22Rv1 (cell line): ENCODE data around the gene OLFML2A.

ENCODE experiments used
- H3K27ac ChIP-seq: fragments of 450-650 bp; 2 replicates; pipeline ENCODE4 v1.5.1; 2017
- ZFX ChIP-seq: fragments of 450-650 bp; IDR thresholded peaks from 2 replicates; pipeline ENCODE4 v1.6.1; 2017; ENCODE audit warnings: antibody characterized with exemption, borderline replicate concordance
- TF ChIP-seq, protein P1 (sequence below): fragments of 450-650 bp; IDR thresholded peaks from 2 replicates; pipeline ENCODE4 v1.5.1; 2017; ENCODE audit warnings: mild to moderate bottlenecking

OLFML2A gene

DNA sequence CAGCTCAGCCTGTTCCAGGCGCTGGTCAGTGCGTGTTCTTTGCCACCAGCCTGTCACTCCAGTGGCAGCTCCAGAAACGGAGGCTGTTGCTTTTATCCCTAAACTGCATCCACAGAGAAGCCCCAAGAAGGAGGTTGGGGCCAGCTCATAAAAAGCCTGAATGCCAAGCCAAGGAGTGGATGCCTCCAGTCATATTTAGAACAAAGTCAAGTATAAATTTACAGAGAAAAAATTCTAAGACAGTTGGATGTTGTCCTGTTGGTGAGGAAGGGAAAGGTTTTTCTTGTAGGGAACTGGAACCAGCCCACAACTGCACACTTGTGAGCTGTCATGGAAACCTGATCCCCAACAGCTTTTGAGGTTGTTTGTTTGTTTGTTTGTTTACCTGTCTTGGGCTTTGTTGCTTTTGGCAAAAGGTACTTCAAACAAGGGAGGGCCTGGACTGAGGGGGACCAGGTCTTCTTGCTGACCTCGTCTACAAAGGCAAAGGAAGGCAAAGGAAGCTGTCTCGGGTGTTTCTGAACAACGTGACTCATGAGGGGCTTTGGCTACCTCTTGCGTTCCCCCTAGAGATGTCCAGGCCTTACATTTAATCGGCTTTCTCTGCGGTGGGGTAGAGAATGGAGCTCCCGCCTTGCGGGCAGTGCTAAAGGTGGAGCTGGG is 36.7 kb downstream of the OLFML2A start:
- no peak overlapping the region for H3K27ac ChIP-seq

DNA sequence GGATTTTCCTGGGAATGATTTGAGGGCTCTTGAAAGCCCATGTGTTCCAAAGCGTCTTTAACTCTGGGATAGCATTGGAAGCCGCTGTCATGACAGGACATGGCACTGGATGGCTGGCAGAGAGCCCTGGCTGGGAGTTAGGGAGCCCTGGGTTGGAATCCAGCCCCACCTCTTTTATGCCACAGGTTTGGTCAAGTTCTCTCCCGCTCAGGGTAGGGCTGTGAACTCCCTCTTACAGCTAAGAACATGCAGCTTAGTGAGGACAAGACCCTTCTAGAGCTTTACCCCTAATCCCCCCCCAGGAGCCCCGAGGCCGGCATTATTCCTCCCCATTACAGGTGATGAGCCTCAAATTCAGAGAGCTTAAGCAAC is 37.2 kb downstream of the OLFML2A start:
- H3K27ac ChIP-seq = no peak overlapping the region
- TF ChIP-seq, protein P1, sequence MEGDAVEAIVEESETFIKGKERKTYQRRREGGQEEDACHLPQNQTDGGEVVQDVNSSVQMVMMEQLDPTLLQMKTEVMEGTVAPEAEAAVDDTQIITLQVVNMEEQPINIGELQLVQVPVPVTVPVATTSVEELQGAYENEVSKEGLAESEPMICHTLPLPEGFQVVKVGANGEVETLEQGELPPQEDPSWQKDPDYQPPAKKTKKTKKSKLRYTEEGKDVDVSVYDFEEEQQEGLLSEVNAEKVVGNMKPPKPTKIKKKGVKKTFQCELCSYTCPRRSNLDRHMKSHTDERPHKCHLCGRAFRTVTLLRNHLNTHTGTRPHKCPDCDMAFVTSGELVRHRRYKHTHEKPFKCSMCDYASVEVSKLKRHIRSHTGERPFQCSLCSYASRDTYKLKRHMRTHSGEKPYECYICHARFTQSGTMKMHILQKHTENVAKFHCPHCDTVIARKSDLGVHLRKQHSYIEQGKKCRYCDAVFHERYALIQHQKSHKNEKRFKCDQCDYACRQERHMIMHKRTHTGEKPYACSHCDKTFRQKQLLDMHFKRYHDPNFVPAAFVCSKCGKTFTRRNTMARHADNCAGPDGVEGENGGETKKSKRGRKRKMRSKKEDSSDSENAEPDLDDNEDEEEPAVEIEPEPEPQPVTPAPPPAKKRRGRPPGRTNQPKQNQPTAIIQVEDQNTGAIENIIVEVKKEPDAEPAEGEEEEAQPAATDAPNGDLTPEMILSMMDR = no peak
- TF ChIP-seq ZFX = no peak

More for the DNA sequence above, 36.7 kb downstream of the OLFML2A start:
- TF ChIP-seq, protein P1 = no peak
- no peak for TF ChIP-seq ZFX

DNA sequence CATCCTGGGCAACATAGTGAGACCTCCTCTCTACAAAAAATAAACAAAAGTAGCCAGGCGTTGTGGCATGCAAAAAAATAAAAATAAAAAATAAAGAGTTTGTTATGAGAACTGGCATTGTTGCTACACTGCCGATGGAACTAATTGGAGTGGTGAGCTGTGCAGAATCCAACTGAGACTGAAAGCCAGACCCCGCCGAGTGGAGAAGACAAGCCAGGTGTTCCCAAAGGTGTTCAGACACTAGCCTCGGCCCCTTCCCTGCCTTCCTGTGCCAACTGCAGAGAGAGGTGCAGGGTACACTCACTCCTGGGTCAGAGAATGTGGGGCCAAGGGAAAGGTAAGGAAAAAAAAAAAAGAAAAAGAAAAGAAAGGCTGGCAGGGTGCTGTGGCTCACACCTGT is 38.7 kb downstream of the OLFML2A start:
- no peak overlapping the region for H3K27ac ChIP-seq
- no peak for TF ChIP-seq ZFX
- TF ChIP-seq, protein P1 = no peak

DNA sequence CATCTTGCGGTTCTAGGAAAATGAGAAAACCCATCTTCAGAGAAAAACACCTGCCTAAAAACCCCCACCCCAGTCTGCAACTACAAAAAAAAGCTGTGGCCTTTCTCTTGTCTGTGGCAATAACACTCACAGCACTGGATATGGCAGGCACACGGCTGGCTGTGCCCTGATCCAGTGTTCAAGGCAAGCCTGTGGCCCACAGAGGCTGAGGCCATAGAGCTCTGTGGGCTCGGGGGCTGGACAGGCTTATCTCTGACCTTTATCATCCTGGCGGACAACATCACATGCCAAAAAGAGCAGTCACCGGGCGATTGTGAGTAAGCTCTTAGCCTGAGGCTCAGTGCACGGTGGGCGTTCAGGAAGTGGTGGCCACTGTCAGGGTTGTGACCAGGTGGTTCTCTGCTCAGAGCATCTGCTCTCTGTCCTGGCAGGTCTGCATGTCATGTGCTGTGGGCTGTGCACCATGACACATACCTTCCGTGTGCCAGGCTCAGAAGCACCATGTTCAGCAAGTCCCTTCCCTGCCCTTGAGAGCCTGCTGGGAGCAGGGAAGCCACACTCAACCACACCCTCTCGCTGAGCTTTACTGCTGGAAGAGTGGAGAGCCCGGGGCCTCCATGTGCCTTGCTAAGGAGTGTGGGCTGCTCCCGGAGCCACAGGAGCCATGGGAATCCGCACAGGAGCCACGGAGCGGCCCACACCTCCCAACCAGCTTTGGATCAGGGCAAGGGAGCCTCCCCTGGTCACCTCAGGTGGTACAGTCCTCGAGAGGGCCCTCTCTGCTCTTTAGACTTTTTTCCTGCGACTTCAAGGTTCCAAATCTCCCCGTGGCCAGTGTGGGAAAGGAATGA is 41.7 kb downstream of the OLFML2A start:
- no peak overlapping the region for H3K27ac ChIP-seq
- no peak for TF ChIP-seq ZFX
- TF ChIP-seq, protein P1 = no peak

DNA sequence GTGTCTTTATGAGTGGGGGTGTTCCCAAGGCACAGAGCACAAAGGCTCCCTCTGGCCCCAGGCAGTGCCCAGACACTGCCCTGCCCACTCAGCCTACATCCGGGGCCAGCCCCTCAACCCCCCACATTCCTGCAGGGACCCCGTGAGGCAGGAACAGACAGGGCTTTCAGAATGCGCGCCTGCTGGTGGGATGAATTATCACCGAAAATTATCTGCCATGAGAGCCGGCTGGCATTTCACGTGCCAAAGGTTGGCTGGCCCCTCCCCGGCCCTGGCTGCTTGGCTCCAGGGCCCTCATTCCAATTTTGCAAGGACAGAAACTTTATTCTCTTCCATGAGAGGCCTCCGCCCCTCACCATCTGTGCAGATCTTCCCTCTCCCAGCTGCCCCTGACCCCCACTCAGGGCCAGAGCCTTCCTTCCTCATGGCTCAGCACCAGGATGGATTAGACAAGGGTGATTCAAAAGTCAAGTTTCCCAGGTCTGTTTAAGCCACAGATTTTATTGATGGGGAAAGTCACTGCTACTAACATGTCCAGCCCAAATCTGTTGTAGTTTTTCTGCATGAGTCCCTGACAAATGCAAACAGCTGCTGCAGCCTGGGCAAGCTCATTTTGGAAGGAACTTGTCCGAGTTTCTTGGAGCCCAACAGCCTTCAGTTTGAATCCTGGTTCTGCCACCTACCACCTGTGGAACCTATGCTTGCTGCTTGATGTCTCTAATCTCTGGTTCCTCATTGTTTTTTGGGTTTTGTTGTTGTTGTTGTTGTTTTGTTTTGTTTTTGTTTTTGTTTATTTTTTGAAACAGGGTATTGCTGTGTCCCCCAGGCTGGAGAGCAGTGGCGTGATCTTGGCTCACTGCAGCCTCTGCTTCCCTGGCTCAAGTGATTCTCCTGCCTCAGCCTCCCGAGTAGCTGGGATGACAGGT is 44.0 kb downstream of the OLFML2A start:
- H3K27ac ChIP-seq = no peak overlapping the region
- TF ChIP-seq, protein P1 = no peak
- no peak for TF ChIP-seq ZFX

DNA sequence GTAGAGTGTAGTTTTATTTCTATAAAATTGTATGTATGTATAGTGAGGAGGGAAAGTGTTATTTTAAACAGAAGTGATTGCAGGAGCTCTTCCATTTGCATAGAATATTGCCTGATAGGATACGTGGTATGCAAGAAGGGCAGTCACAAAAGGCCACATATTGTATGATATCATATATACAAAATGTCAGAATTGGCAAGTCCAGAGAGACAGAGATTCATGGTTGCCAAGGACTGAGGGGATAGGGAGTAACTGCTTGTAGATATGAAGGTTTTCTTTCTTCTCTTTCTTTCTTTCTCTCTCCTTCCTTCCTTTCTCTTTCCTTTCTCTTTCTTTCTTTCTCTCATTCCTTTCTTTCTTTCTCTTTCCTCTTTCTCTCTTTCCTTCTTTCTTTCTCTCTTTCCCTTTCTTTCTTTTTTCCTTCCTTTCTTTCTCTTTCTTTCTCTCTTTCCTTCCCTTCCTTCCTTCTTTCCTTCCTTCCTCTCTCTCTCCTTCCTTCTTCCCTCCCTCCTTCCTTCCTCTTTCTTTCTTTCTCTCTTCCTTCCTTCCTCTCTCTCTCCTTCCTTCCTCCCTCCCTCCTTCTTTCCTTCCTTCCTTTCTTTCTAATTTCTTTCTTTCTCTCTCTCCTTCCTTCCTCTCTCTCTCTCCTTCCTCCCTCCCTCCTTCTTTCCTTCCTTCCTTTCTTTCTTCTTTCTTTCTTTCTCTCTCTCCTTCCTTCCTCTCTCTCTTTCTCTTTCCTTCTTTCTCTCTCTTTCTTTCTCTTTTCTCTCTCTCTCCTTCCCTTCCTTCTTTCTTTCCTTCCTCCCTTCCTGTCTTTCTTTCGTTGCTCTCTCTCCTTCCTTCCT is 51.8 kb downstream of the OLFML2A start:
- no peak for TF ChIP-seq ZFX
- TF ChIP-seq, protein P1 = no peak
- H3K27ac ChIP-seq = no peak overlapping the region
